Activated CD4-positive, alpha-beta T cell treated with anti-CD3 and anti-CD28 coated beads, Interleukin-2, amount 10 ng/mL, durations not matched to agents 24 days and 14 days (primary cell): ENCODE measurements around the gene CDON. TPM values are rescaled to one million over a fixed set of nuclear protein-coding genes. Genes with fewer than 3 reads are reported as not detected.

Experiments used
- DNase-seq: peaks from one replicate; pipeline ENCODE4 v3.0.0; 2022
- H3K27ac Mint-ChIP-seq: one replicate; pipeline ENCODE4 v1.8.0; 2022; ENCODE audit warnings: mild to moderate bottlenecking, mixed read lengths
- H3K27me3 Mint-ChIP-seq: one replicate; pipeline ENCODE4 v1.8.0; 2022; ENCODE audit warnings: mixed read lengths
- H3K36me3 Mint-ChIP-seq: one replicate; pipeline ENCODE4 v1.8.0; 2022; ENCODE audit warnings: low read depth, mild to moderate bottlenecking, mixed read lengths
- H3K4me1 Mint-ChIP-seq: one replicate; pipeline ENCODE4 v1.8.0; 2021; ENCODE audit warnings: mixed read lengths
- H3K4me3 Mint-ChIP-seq: one replicate; pipeline ENCODE4 v1.8.0; 2022; ENCODE audit warnings: mild to moderate bottlenecking, moderate library complexity, mixed read lengths
- H3K9me3 Mint-ChIP-seq: one replicate; pipeline ENCODE4 v1.8.0; 2021; ENCODE audit warnings: mixed read lengths
- intact Hi-C: fragments of 100-400 bp; cut with micrococcal nuclease; formaldehyde crosslinking; loops from one replicate; pipeline ENCODE4 v1.15.1; 2023
- total RNA-seq: library from RNA; stranded (reverse); gene quantifications from 2 replicates; pipeline ENCODE4 v1.2.3, GENCODE V29; 2022

The CDON gene
- total RNA-seq, 1 donor from 2014 or later: 1.9 TPM

DNA sequence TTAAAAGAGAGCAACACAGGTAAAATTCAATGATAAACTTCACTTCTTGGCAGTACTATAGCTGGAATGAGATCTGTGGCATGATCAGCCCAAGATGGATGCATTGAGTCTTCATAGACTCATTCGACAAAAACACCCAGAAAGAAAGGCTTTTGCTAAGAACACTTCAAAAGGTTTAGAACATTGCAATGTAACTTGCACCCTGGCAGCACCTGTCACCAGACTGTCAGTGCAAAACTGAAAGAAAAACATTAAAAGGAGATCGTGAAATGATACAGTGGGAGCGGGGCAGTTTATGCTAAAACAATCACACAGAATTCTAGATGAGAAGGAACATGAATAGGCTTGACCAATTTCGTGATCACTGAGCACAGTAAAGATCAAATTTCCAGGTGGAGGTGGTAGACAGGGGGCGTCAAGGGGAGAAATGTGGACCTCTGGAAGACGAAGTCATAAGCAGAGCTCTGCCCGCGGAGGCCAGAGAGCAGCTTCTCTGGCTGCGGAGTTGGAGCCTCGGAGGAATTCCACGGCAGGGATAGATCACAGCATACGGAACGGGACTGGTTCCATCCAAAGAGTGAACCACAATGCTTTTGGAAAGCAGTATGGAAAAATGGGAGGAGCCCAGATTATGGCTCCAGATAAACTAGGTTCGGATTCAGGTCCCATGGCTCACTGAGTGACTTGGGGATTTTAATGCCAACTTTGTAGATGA is 104.9 kb downstream of the CDON start:
- Mint-ChIP-seq H3K9me3 (no peaks in the 10 kb centered on the region), H3K27me3 (no peaks in the 10 kb centered on the region), H3K27ac (no peak overlapping the region), H3K4me3 (peak overlapping the region; percentile 21), H3K4me1 (peaks cover 6% of the 10 kb centered on the region), H3K36me3 (no peaks in the 10 kb centered on the region)
- DNase-seq: no peak
- intact Hi-C loops: no loop called here

DNA sequence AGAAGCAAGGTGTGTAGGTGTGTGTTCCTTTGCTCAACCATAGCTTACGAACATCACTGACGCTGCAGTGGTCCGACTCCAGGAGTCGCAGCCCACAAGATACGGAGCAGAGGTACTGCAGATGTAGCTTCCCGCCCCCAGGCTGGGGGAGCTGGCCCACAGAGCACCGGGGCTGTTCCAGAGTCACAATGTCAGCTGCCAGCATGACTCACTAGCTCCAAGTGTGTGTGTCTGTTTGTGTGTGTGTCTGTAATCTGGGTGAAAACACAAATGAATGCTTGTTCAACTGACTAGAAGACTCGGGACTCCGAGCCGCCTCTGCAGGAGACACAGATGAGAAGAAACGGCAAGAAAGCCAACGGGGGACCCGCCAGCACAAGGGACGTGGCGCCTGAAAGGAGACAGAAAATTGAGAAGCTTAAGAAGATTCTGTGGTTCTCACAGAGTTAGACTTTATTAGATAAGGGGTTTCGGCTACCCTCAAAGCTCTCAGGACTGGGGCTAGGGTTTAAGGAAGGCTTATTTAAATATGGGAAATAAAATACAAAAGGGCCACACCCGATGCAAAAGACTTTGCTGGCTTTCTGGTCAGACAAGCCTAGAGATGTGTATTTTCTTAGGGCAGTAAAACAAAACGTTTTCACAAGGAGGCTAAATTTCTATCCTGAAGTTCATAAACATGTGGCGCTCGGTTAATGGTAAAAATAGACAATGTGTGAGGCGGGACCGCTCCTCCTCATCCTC is 106.1 kb downstream of the CDON start:
- DNase-seq: no peak
- no peaks in the 10 kb centered on the region for H3K36me3 Mint-ChIP-seq
- no peaks in the 10 kb centered on the region for H3K27me3 Mint-ChIP-seq
- H3K4me3 Mint-ChIP-seq: no peak overlapping the region
- H3K4me1 Mint-ChIP-seq: peaks cover 4% of the 10 kb centered on the region
- H3K27ac Mint-ChIP-seq: no peak overlapping the region
- intact Hi-C loops: no loop called here
- no peaks in the 10 kb centered on the region for H3K9me3 Mint-ChIP-seq

DNA sequence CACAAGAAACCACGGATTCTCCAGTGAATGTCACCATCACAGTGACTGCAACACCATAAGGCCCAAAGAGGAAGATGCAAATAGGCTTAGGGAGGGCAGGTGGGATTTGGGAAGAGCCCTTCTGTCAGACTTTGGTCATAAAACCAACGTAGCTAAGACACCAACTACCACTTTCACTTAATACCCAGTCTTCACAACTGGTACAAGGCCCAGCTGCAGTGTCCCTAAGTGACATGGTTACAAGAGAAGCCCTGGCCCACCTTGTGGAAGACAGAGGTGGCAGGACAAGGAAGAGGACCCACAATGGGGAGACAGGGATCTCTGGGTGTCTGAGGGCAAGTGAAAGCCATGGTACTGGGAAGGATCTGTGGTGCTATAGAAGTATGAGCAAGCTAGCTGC is 106.8 kb downstream of the CDON start:
- Mint-ChIP-seq H3K27ac (no peak overlapping the region), H3K4me3 (no peak overlapping the region), H3K9me3 (no peaks in the 10 kb centered on the region), H3K27me3 (no peaks in the 10 kb centered on the region), H3K4me1 (peaks cover 4% of the 10 kb centered on the region), H3K36me3 (no peaks in the 10 kb centered on the region)
- no peak for DNase-seq
- intact Hi-C loops: no loop called here

DNA sequence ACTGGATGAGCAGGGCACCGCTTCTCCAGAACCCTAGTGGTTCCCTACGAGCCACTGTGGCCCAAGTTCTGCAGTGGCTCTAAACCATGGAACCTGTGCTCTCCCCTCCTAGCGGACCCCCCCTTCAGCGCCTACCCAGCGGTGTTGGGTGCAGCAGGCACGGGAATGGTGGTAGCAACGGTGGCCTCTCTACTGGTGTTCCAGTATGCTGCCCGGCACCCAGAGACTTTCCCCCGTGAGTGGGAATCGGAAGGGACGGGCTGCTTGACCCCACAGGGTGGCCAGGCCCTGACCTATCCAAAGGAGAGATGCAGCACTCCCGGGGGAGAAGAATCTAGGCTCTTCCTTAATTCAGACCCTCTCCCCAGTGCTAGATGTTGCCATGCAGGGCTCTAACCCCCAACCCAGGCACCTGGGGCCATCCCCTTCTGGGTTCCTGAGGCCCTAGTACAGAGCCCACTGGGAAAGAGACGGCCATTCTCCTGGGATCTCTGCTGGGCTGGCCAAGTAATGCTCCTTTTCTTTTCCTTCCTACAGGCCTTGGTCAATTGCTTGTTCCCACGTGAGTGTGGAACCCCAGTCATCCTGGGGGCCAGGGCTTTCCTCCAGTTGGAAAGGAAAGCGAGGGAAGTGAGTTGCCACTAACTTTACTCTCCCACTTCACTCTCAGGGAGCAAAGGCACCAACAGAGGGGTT is 107.6 kb downstream of the CDON start:
- Mint-ChIP-seq H3K36me3 (no peaks in the 10 kb centered on the region), H3K27ac (no peak overlapping the region), H3K4me3 (no peak overlapping the region), H3K9me3 (no peaks in the 10 kb centered on the region), H3K27me3 (no peaks in the 10 kb centered on the region), H3K4me1 (peaks cover 4% of the 10 kb centered on the region)
- intact Hi-C loops: no loop called here
- no peak for DNase-seq

DNA sequence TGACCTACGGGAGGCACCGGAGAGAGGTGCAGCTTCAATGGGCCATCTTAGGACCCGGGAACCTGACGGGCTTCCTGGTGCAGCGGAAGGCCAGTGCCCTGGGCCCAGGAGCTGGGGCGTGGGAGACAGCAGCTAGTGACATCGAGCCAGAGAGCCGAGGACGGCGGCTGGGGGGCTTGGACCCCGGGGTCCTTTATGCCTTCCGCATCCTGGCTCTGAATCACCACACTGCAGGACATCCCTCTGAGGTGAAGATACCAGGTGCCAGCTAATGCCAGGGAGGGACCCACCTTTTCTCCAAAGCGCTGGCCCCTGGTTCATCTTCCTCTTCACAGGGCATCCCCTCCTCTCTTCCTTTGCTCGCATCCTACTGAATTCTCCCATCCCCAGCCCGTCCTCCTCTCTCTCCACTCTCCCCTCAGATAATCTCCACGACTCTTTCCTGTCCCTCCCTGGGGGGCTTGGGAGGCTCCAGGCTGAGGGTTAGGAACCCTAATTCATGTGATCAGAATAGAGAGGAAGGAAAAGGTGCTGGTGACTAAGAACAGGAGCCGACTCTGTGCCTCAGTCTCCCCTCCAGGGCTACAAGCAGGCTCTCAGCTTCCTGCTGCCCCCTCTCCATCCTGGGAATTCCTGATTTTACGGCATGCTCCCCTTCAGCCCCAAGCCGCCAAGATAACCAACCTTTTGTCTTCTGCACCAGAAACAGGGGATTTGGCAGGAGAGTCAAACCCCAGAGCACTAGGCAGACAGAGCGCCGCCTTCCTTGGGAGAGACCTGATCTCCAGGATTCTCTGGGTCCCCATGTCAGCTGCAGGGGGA is 108.3 kb downstream of the CDON start:
- DNase-seq: no peak
- Mint-ChIP-seq H3K36me3 (no peaks in the 10 kb centered on the region), H3K4me1 (peaks cover 4% of the 10 kb centered on the region), H3K9me3 (no peaks in the 10 kb centered on the region), H3K27ac (no peak overlapping the region), H3K27me3 (no peaks in the 10 kb centered on the region), H3K4me3 (no peak overlapping the region)
- intact Hi-C loops: no loop called here

DNA sequence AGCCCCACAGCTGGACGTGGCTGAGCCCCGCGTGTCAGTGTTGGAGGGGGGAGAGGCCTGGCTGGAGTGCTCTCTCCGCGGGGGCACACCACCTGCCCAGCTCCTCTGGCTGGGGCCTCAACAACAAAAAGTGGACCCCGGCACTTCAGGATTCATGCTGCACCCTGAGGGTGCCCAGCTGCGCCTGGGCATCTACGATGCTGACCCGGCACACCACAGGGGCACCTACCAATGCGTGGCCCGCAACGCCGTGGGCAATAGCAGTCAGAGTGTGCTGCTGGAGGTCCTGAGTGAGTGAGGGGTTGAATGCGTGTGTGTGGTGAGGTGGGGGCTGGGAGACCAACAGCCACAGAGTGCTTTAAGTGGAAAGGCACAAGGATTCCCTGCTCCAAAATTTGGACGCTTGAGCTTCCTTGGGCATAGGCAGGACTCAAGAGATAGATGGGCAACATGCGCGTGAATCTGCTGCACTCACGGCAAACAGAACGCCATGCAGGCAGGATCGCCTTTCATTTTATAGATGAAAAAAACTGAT is 109.2 kb downstream of the CDON start:
- no peaks in the 10 kb centered on the region for H3K9me3 Mint-ChIP-seq
- H3K4me1 Mint-ChIP-seq: peaks cover 4% of the 10 kb centered on the region
- no peak overlapping the region for H3K4me3 Mint-ChIP-seq
- DNase-seq: no peak
- H3K27ac Mint-ChIP-seq: no peak overlapping the region
- H3K27me3 Mint-ChIP-seq: no peaks in the 10 kb centered on the region
- H3K36me3 Mint-ChIP-seq: no peaks in the 10 kb centered on the region
- intact Hi-C loops: no loop called here

DNA sequence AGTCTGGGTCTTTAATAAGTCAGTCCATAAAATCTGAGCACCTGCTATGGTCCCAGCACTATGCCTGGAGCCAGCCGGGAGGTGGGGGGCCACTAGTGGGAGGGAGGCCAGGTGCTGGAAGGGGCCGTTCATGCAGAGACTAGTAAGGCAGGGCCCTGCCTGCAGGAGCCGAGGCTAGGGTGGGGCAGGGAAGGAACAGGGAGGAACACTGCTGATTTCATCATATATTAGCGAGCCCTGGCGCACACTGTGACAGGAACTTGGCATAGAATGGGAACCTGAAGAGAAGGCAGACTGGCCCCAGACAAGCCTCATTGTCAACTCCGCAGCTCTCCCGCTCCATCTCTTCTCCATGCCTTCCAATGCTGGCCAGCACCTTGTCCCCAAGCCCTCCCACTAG is 109.7 kb downstream of the CDON start:
- Mint-ChIP-seq H3K27me3 (no peaks in the 10 kb centered on the region), H3K36me3 (no peaks in the 10 kb centered on the region), H3K4me1 (peaks cover 4% of the 10 kb centered on the region), H3K4me3 (no peak overlapping the region), H3K27ac (no peak overlapping the region), H3K9me3 (no peaks in the 10 kb centered on the region)
- intact Hi-C loops: no loop called here
- no peak for DNase-seq

DNA sequence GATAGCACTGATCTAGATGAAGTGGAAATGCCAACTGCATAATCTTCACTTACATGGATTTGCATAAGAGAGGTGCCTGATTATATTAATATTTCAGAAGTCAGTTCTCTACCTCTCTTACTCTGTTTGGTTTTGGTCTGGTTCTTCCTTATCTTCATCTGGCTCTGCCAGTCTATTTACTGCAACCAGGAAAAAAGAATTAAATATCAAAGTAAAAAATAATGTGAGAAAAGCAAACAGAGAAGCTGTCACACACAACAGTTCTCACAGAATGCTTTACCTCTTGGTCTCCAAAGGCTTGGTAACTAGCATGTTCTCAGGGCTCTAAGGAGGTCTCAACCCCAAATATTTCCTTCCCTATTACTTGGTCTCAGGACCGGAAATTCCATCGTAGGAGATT is 110.1 kb downstream of the CDON start:
- Mint-ChIP-seq H3K36me3 (no peaks in the 10 kb centered on the region), H3K9me3 (no peaks in the 10 kb centered on the region), H3K27ac (no peak overlapping the region), H3K27me3 (no peaks in the 10 kb centered on the region), H3K4me1 (peaks cover under 1% of the 10 kb centered on the region), H3K4me3 (no peak overlapping the region)
- DNase-seq: no peak
- intact Hi-C loops: no loop called here

DNA sequence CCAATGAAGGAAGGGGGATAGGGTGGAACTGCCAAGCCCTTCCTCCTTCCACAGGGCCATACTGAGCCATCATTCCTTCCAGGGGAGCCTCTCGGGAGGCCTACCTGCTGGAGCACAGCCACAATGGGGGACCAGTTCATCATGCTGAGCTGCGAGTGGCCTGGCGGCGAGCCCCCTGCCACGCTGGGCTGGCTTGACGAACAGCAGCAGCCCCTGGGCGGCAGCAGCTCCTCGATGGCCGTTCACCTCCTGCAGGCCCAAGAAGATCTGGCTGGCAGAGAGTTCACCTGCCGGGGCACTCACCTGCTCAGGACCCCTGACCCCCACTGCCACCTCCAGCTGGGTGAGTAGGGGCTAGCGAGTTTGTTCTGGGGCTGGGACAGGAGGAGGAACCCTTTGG is 110.9 kb downstream of the CDON start:
- Mint-ChIP-seq H3K27ac (no peak overlapping the region), H3K4me1 (no peaks in the 10 kb centered on the region), H3K27me3 (no peaks in the 10 kb centered on the region), H3K36me3 (no peaks in the 10 kb centered on the region), H3K4me3 (no peak overlapping the region), H3K9me3 (no peaks in the 10 kb centered on the region)
- no peak for DNase-seq
- intact Hi-C loops: no loop called here

DNA sequence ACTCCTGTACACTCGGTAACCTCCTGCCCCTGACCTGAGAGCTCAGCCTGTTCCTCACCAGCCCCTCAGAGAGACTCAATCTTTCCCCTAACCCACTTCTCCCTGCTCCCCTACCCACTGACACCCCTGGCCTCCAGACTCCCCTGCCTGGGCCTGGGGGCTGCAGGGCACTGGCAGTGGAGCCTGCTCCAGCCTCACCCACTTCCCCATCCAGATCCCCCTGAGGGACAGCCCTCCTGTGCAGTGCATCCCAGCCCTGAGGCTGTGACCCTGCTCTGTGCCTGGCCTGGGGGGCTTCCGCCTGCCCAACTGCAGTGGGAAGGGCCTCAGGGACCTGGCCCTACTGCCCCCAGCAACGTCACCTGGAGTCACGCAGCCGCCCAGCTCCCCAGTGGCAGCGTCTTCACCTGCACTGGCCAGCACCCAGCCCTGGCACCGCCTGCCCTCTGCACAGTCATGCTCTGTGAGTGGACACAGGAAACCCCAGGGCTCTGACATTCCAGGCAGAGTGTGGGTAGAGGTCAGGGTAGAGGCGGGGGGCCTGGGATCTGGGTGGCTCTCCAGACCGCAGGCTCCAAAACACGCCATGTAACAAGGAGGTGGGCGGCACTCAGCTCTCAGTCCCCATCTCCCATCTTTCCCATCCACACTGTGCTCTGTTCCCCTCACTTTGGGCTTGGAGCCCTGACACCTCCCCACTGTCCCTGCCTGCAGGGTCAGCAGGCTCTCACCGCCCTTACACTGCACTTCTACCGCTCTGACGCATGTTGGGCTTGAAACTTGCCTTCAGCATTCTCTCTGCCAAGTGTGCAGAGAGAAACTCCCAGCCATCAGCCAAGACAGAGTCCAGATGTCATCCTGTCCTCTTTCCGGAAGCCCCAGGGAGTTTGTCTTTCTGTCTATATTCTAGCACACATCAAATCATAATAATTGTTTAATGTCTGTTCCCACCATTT is 111.7 kb downstream of the CDON start:
- Mint-ChIP-seq H3K4me1 (no peaks in the 10 kb centered on the region), H3K9me3 (no peaks in the 10 kb centered on the region), H3K4me3 (no peak overlapping the region), H3K27me3 (no peaks in the 10 kb centered on the region), H3K27ac (no peak overlapping the region), H3K36me3 (no peaks in the 10 kb centered on the region)
- intact Hi-C loops: no loop called here
- no peak for DNase-seq

DNA sequence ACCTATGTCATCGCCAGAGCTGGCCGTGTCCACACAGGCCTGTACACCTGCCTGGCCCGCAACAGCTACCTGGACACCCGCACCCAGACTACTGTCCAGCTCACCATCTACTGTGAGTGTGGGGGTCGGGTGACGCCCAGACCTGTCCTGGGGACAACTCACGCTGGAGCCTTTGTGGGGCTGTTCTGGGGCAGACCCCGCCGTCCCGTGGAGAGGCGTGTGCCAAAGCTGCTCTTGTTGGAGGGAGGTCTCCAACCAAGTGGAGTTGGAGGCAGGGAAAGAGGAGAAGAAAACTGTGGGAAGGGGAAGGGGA is 112.5 kb downstream of the CDON start:
- Mint-ChIP-seq H3K27me3 (no peaks in the 10 kb centered on the region), H3K4me1 (no peaks in the 10 kb centered on the region), H3K4me3 (no peak overlapping the region), H3K36me3 (no peaks in the 10 kb centered on the region), H3K27ac (no peak overlapping the region), H3K9me3 (no peaks in the 10 kb centered on the region)
- intact Hi-C loops: no loop called here
- DNase-seq: no peak

DNA sequence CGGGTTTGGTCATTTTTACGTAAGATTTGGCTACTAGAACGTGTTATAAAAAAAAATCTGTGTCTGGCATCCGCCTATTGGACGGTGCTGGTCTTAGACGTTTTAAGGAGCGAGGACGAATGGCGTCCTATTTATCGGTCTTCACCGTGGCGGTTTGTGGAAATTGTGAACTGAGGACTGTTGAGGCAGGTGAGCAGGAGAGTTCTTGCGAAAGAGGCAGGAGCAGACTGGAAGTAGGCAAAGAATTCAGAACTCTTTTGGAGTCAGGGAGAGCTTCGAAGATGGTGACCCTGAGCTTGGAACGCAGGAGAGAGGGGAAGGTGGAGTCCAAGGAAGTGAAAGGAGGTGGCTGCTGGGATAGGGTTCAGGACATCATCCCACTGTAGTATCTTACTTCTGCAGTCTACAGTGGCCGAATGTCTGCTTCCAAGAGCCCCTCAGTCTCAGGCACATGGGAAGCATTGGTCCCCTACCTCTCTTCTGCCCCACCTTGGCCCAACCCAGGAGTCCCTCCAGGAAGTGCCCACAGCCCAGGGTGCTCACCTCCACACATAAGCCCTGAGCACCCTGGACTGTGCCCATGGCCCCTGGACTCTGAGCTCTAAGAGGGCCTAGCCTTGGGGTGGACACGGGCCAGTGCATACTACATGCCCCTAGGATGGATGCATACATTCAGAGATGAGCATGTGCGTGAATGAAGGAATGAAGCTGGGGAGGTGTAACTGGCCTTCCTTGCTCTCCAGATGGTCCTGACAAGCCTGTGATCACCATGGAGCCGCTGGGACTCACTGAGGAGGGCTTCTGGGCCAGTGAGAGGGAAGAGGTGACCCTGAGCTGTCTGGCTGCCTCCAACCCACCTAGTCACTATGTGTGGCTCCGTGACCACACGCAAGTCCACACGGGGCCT is 113.1 kb downstream of the CDON start:
- intact Hi-C loops: no loop called here
- Mint-ChIP-seq H3K36me3 (no peaks in the 10 kb centered on the region), H3K9me3 (no peaks in the 10 kb centered on the region), H3K27me3 (no peaks in the 10 kb centered on the region), H3K27ac (no peak overlapping the region), H3K4me1 (no peaks in the 10 kb centered on the region), H3K4me3 (no peak overlapping the region)
- DNase-seq: no peak
